GM23338 (cell line): ENCODE data around the gene DPP10.
A peak's percentile ranks its signal among the peaks of the same experiment; 100 is the strongest.

Source experiments
- EZH2 ChIP-seq: fragments of 200-600 bp; sonication (generic); IDR thresholded peaks from one replicate; pipeline ENCODE4 v1.8.0; 2017; ENCODE audit warnings: antibody characterized with exemption, mild to moderate bottlenecking, low read depth; ENCODE audit not compliant: unreplicated experiment
- JUNB ChIP-seq: IDR thresholded peaks from one replicate; pipeline ENCODE4 v1.6.1; 2016; ENCODE audit warnings: antibody characterized with exemption; ENCODE audit not compliant: unreplicated experiment
- NANOG ChIP-seq: IDR thresholded peaks from 2 replicates; pipeline ENCODE4 v1.6.1; 2016; ENCODE audit warnings: antibody characterized with exemption, borderline replicate concordance
- POLR2AphosphoS5 ChIP-seq: IDR thresholded peaks from 2 replicates; pipeline ENCODE4 v1.6.1; 2016; ENCODE audit warnings: antibody characterized with exemption, low read depth
- ZNF114 ChIP-seq: fragments of 250-450 bp; sonication (Bioruptor Pico); IDR thresholded peaks from 2 replicates; pipeline ENCODE4 v1.5.0; 2020; ENCODE audit warnings: mild to moderate bottlenecking, moderate library complexity
- TF ChIP-seq, protein P1 (sequence below), 2 experiments: fragments of 200-600 bp in 1 of 2; sonication (generic) in 1 of 2; conservative IDR thresholded peaks; 2 replicates each; pipeline versions ENCODE4 v1.5.1 to v1.6.1; 2016 to 2017; ENCODE audit warnings: antibody characterized with exemption in 2 of 2, low read depth in 2 of 2, mild to moderate bottlenecking in 2 of 2, moderate library complexity in 1 of 2

- TF ChIP-seq EZH2 (no peak), POLR2AphosphoS5 (no peak), JUNB (no peak), NANOG (no peak), ZNF114 (CRISPR knock-in tag) (no peak)
- TF ChIP-seq, protein P1, sequence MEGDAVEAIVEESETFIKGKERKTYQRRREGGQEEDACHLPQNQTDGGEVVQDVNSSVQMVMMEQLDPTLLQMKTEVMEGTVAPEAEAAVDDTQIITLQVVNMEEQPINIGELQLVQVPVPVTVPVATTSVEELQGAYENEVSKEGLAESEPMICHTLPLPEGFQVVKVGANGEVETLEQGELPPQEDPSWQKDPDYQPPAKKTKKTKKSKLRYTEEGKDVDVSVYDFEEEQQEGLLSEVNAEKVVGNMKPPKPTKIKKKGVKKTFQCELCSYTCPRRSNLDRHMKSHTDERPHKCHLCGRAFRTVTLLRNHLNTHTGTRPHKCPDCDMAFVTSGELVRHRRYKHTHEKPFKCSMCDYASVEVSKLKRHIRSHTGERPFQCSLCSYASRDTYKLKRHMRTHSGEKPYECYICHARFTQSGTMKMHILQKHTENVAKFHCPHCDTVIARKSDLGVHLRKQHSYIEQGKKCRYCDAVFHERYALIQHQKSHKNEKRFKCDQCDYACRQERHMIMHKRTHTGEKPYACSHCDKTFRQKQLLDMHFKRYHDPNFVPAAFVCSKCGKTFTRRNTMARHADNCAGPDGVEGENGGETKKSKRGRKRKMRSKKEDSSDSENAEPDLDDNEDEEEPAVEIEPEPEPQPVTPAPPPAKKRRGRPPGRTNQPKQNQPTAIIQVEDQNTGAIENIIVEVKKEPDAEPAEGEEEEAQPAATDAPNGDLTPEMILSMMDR (conservative IDR thresholded peaks at IDR 0.05; ENCODE audit: low read depth in 2 of 2) = peak; percentile 75 to 82
These were observed 108.7 kb downstream of the DPP10 start for GRCh38 chr2:114550895-114551793.
